ENCODE data around the gene NODAL.

DNA sequence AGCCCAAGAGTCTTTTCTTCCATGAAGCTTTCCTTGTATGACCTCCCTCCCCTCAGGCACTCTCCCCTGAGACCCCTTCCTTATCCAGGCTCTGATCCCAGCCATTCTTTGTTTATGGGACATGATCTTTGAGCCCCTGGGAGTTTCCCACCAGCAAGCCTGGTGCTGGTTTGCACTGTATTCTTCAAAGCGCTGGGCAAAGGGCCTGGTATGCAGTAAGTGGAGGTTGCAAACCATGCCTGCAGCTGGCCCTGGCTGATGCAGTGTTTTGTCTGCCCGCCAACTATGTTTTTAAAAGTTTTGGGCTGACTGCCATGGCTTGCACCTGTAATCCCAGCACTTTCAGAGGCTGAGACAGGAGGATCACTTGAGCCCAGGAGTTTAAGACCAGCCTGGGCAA is 6.8 kb upstream of the NODAL start:
- TF ChIP-seq ZBTB8A (tag by site-specific recombination; IDR thresholded peaks at IDR 0.05) (no peak), ZNF138 (tag by site-specific recombination; IDR thresholded peaks at IDR 0.05; ENCODE audit: borderline replicate concordance) (no peak), ZNF354C (tag by site-specific recombination; IDR thresholded peaks at IDR 0.05; ENCODE audit: borderline replicate concordance, low read depth) (no peak), ZNF501 (tag by site-specific recombination; IDR thresholded peaks at IDR 0.05) (no peak), ZNF707 (tag by site-specific recombination; IDR thresholded peaks at IDR 0.05) (no peak), ZNF785 (tag by site-specific recombination; IDR thresholded peaks at IDR 0.05) (no peak), YY1 (tag by site-specific recombination; IDR thresholded peaks at IDR 0.05) (no peak)
- TF ChIP-seq, protein P1, sequence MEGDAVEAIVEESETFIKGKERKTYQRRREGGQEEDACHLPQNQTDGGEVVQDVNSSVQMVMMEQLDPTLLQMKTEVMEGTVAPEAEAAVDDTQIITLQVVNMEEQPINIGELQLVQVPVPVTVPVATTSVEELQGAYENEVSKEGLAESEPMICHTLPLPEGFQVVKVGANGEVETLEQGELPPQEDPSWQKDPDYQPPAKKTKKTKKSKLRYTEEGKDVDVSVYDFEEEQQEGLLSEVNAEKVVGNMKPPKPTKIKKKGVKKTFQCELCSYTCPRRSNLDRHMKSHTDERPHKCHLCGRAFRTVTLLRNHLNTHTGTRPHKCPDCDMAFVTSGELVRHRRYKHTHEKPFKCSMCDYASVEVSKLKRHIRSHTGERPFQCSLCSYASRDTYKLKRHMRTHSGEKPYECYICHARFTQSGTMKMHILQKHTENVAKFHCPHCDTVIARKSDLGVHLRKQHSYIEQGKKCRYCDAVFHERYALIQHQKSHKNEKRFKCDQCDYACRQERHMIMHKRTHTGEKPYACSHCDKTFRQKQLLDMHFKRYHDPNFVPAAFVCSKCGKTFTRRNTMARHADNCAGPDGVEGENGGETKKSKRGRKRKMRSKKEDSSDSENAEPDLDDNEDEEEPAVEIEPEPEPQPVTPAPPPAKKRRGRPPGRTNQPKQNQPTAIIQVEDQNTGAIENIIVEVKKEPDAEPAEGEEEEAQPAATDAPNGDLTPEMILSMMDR (tag by site-specific recombination; IDR thresholded peaks at IDR 0.05), result no peak
- TF ChIP-seq, protein P2, sequence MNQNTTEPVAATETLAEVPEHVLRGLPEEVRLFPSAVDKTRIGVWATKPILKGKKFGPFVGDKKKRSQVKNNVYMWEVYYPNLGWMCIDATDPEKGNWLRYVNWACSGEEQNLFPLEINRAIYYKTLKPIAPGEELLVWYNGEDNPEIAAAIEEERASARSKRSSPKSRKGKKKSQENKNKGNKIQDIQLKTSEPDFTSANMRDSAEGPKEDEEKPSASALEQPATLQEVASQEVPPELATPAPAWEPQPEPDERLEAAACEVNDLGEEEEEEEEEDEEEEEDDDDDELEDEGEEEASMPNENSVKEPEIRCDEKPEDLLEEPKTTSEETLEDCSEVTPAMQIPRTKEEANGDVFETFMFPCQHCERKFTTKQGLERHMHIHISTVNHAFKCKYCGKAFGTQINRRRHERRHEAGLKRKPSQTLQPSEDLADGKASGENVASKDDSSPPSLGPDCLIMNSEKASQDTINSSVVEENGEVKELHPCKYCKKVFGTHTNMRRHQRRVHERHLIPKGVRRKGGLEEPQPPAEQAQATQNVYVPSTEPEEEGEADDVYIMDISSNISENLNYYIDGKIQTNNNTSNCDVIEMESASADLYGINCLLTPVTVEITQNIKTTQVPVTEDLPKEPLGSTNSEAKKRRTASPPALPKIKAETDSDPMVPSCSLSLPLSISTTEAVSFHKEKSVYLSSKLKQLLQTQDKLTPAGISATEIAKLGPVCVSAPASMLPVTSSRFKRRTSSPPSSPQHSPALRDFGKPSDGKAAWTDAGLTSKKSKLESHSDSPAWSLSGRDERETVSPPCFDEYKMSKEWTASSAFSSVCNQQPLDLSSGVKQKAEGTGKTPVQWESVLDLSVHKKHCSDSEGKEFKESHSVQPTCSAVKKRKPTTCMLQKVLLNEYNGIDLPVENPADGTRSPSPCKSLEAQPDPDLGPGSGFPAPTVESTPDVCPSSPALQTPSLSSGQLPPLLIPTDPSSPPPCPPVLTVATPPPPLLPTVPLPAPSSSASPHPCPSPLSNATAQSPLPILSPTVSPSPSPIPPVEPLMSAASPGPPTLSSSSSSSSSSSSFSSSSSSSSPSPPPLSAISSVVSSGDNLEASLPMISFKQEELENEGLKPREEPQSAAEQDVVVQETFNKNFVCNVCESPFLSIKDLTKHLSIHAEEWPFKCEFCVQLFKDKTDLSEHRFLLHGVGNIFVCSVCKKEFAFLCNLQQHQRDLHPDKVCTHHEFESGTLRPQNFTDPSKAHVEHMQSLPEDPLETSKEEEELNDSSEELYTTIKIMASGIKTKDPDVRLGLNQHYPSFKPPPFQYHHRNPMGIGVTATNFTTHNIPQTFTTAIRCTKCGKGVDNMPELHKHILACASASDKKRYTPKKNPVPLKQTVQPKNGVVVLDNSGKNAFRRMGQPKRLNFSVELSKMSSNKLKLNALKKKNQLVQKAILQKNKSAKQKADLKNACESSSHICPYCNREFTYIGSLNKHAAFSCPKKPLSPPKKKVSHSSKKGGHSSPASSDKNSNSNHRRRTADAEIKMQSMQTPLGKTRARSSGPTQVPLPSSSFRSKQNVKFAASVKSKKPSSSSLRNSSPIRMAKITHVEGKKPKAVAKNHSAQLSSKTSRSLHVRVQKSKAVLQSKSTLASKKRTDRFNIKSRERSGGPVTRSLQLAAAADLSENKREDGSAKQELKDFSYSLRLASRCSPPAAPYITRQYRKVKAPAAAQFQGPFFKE (tag by site-specific recombination; IDR thresholded peaks at IDR 0.05; ENCODE audit: borderline replicate concordance), result no peak
- TF ChIP-seq, protein P3, sequence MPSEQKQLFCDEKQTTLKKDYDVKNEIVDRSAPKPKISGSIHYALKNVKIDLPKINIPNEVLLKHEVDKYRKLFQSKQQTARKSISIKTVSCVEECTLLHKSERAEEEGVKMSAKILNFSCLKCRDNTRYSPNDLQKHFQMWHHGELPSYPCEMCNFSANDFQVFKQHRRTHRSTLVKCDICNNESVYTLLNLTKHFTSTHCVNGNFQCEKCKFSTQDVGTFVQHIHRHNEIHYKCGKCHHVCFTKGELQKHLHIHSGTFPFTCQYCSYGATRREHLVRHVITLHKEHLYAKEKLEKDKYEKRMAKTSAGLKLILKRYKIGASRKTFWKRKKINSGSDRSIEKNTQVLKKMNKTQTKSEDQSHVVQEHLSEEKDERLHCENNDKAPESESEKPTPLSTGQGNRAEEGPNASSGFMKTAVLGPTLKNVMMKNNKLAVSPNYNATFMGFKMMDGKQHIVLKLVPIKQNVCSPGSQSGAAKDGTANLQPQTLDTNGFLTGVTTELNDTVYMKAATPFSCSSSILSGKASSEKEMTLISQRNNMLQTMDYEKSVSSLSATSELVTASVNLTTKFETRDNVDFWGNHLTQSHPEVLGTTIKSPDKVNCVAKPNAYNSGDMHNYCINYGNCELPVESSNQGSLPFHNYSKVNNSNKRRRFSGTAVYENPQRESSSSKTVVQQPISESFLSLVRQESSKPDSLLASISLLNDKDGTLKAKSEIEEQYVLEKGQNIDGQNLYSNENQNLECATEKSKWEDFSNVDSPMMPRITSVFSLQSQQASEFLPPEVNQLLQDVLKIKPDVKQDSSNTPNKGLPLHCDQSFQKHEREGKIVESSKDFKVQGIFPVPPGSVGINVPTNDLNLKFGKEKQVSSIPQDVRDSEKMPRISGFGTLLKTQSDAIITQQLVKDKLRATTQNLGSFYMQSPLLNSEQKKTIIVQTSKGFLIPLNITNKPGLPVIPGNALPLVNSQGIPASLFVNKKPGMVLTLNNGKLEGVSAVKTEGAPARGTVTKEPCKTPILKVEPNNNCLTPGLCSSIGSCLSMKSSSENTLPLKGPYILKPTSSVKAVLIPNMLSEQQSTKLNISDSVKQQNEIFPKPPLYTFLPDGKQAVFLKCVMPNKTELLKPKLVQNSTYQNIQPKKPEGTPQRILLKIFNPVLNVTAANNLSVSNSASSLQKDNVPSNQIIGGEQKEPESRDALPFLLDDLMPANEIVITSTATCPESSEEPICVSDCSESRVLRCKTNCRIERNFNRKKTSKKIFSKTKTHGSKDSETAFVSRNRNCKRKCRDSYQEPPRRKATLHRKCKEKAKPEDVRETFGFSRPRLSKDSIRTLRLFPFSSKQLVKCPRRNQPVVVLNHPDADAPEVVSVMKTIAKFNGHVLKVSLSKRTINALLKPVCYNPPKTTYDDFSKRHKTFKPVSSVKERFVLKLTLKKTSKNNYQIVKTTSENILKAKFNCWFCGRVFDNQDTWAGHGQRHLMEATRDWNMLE (tag by site-specific recombination; conservative IDR thresholded peaks at IDR 0.05; ENCODE audit: low read depth), result no peak
- TF ChIP-seq, protein P4, sequence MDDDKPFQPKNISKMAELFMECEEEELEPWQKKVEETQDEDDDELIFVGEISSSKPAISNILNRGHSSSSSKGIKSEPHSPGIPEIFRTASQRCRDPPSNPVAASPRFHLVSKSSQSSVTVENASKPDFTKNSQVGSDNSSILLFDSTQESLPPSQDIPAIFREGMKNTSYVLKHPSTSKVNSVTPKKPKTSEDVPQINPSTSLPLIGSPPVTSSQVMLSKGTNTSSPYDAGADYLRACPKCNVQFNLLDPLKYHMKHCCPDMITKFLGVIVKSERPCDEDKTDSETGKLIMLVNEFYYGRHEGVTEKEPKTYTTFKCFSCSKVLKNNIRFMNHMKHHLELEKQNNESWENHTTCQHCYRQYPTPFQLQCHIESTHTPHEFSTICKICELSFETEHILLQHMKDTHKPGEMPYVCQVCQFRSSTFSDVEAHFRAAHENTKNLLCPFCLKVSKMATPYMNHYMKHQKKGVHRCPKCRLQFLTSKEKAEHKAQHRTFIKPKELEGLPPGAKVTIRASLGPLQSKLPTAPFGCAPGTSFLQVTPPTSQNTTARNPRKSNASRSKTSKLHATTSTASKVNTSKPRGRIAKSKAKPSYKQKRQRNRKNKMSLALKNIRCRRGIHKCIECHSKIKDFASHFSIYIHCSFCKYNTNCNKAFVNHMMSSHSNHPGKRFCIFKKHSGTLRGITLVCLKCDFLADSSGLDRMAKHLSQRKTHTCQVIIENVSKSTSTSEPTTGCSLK (tag by site-specific recombination; IDR thresholded peaks at IDR 0.05), result no peak
- TF ChIP-seq, protein P5, sequence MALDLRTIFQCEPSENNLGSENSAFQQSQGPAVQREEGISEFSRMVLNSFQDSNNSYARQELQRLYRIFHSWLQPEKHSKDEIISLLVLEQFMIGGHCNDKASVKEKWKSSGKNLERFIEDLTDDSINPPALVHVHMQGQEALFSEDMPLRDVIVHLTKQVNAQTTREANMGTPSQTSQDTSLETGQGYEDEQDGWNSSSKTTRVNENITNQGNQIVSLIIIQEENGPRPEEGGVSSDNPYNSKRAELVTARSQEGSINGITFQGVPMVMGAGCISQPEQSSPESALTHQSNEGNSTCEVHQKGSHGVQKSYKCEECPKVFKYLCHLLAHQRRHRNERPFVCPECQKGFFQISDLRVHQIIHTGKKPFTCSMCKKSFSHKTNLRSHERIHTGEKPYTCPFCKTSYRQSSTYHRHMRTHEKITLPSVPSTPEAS (tag by site-specific recombination; IDR thresholded peaks at IDR 0.05), result no peak

Measured in HEK293 (cell line).